ENCODE results near the gene CLIP2.
"Not testable (repeated sequence)": the region's sequence is repeated elsewhere in the genome, so short reads cannot be mapped to it uniquely, and the experiment has no call there.

GRCh38 chr7:74249058-74249457 is 40.1 kb upstream of the CLIP2 start:
- not testable (repeated sequence) for TF ChIP-seq POLR2A (IDR thresholded peaks at IDR 0.05; ENCODE audit: extremely low read depth, insufficient read length); CTCF (IDR thresholded peaks at IDR 0.05; ENCODE audit: low read depth, low read length)

All from NB4 (cell line).